H9 (cell line): Measurements from ENCODE around the gene HOXC11. TPM values are rescaled to one million over a fixed set of nuclear protein-coding genes. Genes with fewer than 3 reads are reported as not detected.

Experiments
- DNase-seq: peaks from one replicate; pipeline ENCODE4 v3.0.0-alpha.2; 2017
- H2AFZ ChIP-seq: one replicate; pipeline ENCODE4 v1.6.1; 2013; ENCODE audit warnings: mild to moderate bottlenecking, low read length, control low read depth, moderate library complexity
- H2AK5ac ChIP-seq: 2 replicates; pipeline ENCODE4 v1.6.1; 2013; ENCODE audit warnings: low read length, control low read depth, mixed read lengths; ENCODE audit not compliant: insufficient read length
- H2BK120ac ChIP-seq: one replicate; pipeline ENCODE4 v1.6.1; 2013; ENCODE audit warnings: low read depth, mild to moderate bottlenecking, low read length, control low read depth, inconsistent platforms; ENCODE audit not compliant: poor library complexity, severe bottlenecking
- H2BK12ac ChIP-seq: 2 replicates; pipeline ENCODE4 v1.6.1; 2013; ENCODE audit warnings: low read length, control low read depth, mixed read lengths, low read depth; ENCODE audit not compliant: insufficient read length
- H2BK15ac ChIP-seq: 2 replicates; pipeline ENCODE4 v1.6.1; 2013; ENCODE audit warnings: low read depth, low read length, control low read depth
- H2BK20ac ChIP-seq: one replicate; pipeline ENCODE4 v1.6.1; 2013; ENCODE audit warnings: low read depth, mild to moderate bottlenecking, low read length, control low read depth, inconsistent platforms; ENCODE audit not compliant: poor library complexity, severe bottlenecking
- H2BK5ac ChIP-seq: 2 replicates; pipeline ENCODE4 v1.6.1; 2013; ENCODE audit warnings: low read length, control low read depth, mixed read lengths; ENCODE audit not compliant: insufficient read length
- H3K14ac ChIP-seq: 2 replicates; pipeline ENCODE4 v1.6.1; 2013; ENCODE audit warnings: low read length, control low read depth; ENCODE audit not compliant: insufficient read depth
- H3K18ac ChIP-seq: 2 replicates; pipeline ENCODE4 v1.6.1; 2013; ENCODE audit warnings: low read depth, mild to moderate bottlenecking, mixed read lengths, low read length, control low read depth; ENCODE audit not compliant: insufficient read length
- H3K23ac ChIP-seq: 2 replicates; pipeline ENCODE4 v1.6.1; 2013; ENCODE audit warnings: low read length, control low read depth, mixed read lengths, low read depth; ENCODE audit not compliant: insufficient read length
- H3K23me2 ChIP-seq: 2 replicates; pipeline ENCODE4 v1.6.1; 2013; ENCODE audit warnings: low read depth, mild to moderate bottlenecking, mixed read lengths, low read length, control low read depth; ENCODE audit not compliant: insufficient read length, poor library complexity, severe bottlenecking
- H3K27ac ChIP-seq: 2 replicates; pipeline ENCODE4 v1.5.1; 2013; ENCODE audit warnings: low read length, control low read depth, mixed read lengths, low read depth; ENCODE audit not compliant: insufficient read length
- H3K27me3 ChIP-seq: 2 replicates; pipeline ENCODE4 v1.6.1; 2013; ENCODE audit warnings: low read length, control low read depth, inconsistent platforms; ENCODE audit not compliant: insufficient read depth
- H3K4ac ChIP-seq: 2 replicates; pipeline ENCODE4 v1.6.1; 2013; ENCODE audit warnings: low read depth, mild to moderate bottlenecking, control low read depth, inconsistent platforms, low read length, moderate library complexity
- H3K4me1 ChIP-seq: 2 replicates; pipeline ENCODE4 v1.6.1; 2013; ENCODE audit warnings: low read length, control low read depth, inconsistent platforms; ENCODE audit not compliant: insufficient read depth
- H3K4me2 ChIP-seq: 2 replicates; pipeline ENCODE4 v1.6.1; 2013; ENCODE audit warnings: low read length, control low read depth, mixed read lengths; ENCODE audit not compliant: insufficient read length, insufficient read depth
- H3K56ac ChIP-seq: 2 replicates; pipeline ENCODE4 v1.6.1; 2013; ENCODE audit warnings: low read depth, mild to moderate bottlenecking, mixed read lengths, low read length, control low read depth; ENCODE audit not compliant: insufficient read length
- H3K79me1 ChIP-seq: 2 replicates; pipeline ENCODE4 v1.6.1; 2013; ENCODE audit warnings: low read depth, mild to moderate bottlenecking, moderate library complexity, low read length, control low read depth, inconsistent platforms; ENCODE audit not compliant: insufficient read depth, poor library complexity, severe bottlenecking
- H3K79me2 ChIP-seq: 2 replicates; pipeline ENCODE4 v1.6.1; 2013; ENCODE audit warnings: low read length, control low read depth, inconsistent platforms; ENCODE audit not compliant: insufficient read depth
- H3K9ac ChIP-seq: 2 replicates; pipeline ENCODE4 v1.6.1; 2013; ENCODE audit warnings: low read length, control low read depth, mixed read lengths; ENCODE audit not compliant: insufficient read length; ENCODE audit errors: extremely low read depth
- H3K9me3 ChIP-seq: one replicate; pipeline ENCODE4 v1.6.1; 2013; ENCODE audit warnings: low read depth, low read length, inconsistent platforms; ENCODE audit not compliant: control insufficient read depth
- H3T11ph ChIP-seq: one replicate; pipeline ENCODE4 v1.6.1; 2013; ENCODE audit warnings: mild to moderate bottlenecking, low read length, control low read depth, inconsistent platforms
- H4K20me1 ChIP-seq: one replicate; pipeline ENCODE4 v1.6.1; 2013; ENCODE audit not compliant: control insufficient read depth, insufficient read length, insufficient read depth
- H4K5ac ChIP-seq: 2 replicates; pipeline ENCODE4 v1.6.1; 2013; ENCODE audit warnings: low read depth, mild to moderate bottlenecking, mixed read lengths, low read length, control low read depth; ENCODE audit not compliant: insufficient read length
- H4K8ac ChIP-seq: replicated peaks from 2 replicates; pipeline ENCODE4 v1.6.1; 2013; ENCODE audit warnings: low read length, control low read depth, mixed read lengths, low read depth; ENCODE audit not compliant: insufficient read length
- H4K91ac ChIP-seq: 2 replicates; pipeline ENCODE4 v1.6.1; 2013; ENCODE audit warnings: low read depth, mild to moderate bottlenecking, moderate library complexity, mixed read lengths, low read length, control low read depth; ENCODE audit not compliant: insufficient read length
- H3K27ac Mint-ChIP-seq, 3 experiments: 2 replicates in 2 of 3; 3 replicates in 1 of 3; pipeline ENCODE4 v1.8.0; 2020 to 2021; ENCODE audit warnings: mixed read lengths in 3 of 3, mild to moderate bottlenecking in 1 of 3, moderate library complexity in 1 of 3
- H3K27me3 Mint-ChIP-seq: 2 replicates; pipeline ENCODE4 v1.8.0; 2021; ENCODE audit warnings: low read depth, mild to moderate bottlenecking, moderate library complexity, mixed read lengths
- H3K36me3 Mint-ChIP-seq, 3 experiments: 2 replicates in 2 of 3; 3 replicates in 1 of 3; pipeline ENCODE4 v1.8.0; 2020 to 2021; ENCODE audit warnings: low read depth in 3 of 3, mixed read lengths in 3 of 3; ENCODE audit not compliant: insufficient read depth in 1 of 3
- H3K4me1 Mint-ChIP-seq, 2 experiments: 2 replicates each; pipeline ENCODE4 v1.8.0; 2020; ENCODE audit warnings: mixed read lengths in 2 of 2
- H3K4me3 Mint-ChIP-seq, 2 experiments: 2 replicates in 1 of 2; 3 replicates in 1 of 2; pipeline ENCODE4 v1.8.0; 2020 to 2021; ENCODE audit warnings: mild to moderate bottlenecking in 2 of 2, mixed read lengths in 2 of 2, moderate library complexity in 1 of 2
- H3K9me3 Mint-ChIP-seq, 2 experiments: 2 replicates in 1 of 2; 3 replicates in 1 of 2; pipeline ENCODE4 v1.8.0; 2020; ENCODE audit warnings: mild to moderate bottlenecking in 2 of 2, mixed read lengths in 2 of 2, moderate library complexity in 1 of 2
- WGBS: extraction: QIAGEN DNeasy Blood & Tissue Kit; methylation state at CpG from one replicate; pipeline ENCODE4 v1.1.7; 2013; ENCODE audit warnings: missing lambda C conversion rate, low lambda C conversion rate, mixed read lengths; ENCODE audit not compliant: insufficient read length; ENCODE audit errors: extremely low coverage; 5-methylcytosine and 5-hydroxymethylcytosine counted together
- total RNA-seq: library from RNA; stranded (reverse); gene quantifications from 2 replicates; pipeline ENCODE4 v1.2.1, GENCODE V29; 2021
- TF ChIP-seq, protein P1 (sequence below): fragments of 200-600 bp; sonication (generic); conservative IDR thresholded peaks from 3 replicates; pipeline ENCODE4 v1.8.0; 2021; ENCODE audit warnings: antibody characterized with exemption, mild to moderate bottlenecking

HOXC11 gene
- total RNA-seq, 1 experiment from 2014 or later: not detected

DNA sequence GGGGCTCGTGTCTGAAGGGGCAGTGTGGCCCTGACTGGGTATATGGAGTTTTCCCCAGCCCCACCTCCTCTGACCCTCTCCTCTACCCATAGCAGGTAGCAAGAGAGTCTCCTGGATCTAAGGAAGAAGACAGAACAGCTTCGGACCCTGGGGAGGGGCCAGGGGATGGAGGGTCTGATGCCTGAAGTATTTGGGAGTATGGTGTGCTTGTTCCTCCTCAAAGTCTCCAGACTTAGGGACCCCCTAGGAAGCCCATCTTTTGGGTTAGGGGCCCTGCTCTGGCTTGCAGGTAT lies 35.3 kb downstream of the HOXC11 start:
- H3K18ac ChIP-seq: no peak overlapping the region
- WGBS: no CpG with 5 or more reads among the region's 2 CpGs
- no peak overlapping the region for H3K14ac ChIP-seq
- TF ChIP-seq, protein P1, sequence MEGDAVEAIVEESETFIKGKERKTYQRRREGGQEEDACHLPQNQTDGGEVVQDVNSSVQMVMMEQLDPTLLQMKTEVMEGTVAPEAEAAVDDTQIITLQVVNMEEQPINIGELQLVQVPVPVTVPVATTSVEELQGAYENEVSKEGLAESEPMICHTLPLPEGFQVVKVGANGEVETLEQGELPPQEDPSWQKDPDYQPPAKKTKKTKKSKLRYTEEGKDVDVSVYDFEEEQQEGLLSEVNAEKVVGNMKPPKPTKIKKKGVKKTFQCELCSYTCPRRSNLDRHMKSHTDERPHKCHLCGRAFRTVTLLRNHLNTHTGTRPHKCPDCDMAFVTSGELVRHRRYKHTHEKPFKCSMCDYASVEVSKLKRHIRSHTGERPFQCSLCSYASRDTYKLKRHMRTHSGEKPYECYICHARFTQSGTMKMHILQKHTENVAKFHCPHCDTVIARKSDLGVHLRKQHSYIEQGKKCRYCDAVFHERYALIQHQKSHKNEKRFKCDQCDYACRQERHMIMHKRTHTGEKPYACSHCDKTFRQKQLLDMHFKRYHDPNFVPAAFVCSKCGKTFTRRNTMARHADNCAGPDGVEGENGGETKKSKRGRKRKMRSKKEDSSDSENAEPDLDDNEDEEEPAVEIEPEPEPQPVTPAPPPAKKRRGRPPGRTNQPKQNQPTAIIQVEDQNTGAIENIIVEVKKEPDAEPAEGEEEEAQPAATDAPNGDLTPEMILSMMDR: no peak
- peaks cover 94% of the 10 kb centered on the region for H3K27me3 ChIP-seq
- H3K56ac ChIP-seq: no peak overlapping the region
- H2AFZ ChIP-seq: no peak overlapping the region
- no peak overlapping the region for H3T11ph ChIP-seq
- H3K9me3 ChIP-seq: no peaks in the 10 kb centered on the region
- no peak overlapping the region for H4K5ac ChIP-seq
- H3K27ac ChIP-seq: no peak overlapping the region
- H4K8ac ChIP-seq: no peak overlapping the region
- H4K91ac ChIP-seq: no peak overlapping the region
- no peak overlapping the region for H2BK120ac ChIP-seq
- no peak overlapping the region for H2AK5ac ChIP-seq
- H3K9ac ChIP-seq: no peak overlapping the region
- Mint-ChIP-seq H3K4me1 (peaks cover 7 to 35% of the 10 kb centered on the region in 2 experiments), H3K27me3 (peaks cover 100% of the 10 kb centered on the region), H3K9me3 (peaks cover 2 to 8% of the 10 kb centered on the region in 2 experiments; a peak in 2 of 5 replicates), H3K4me3 (no peak overlapping the region), H3K27ac (no peak overlapping the region), H3K36me3 (no peaks in the 10 kb centered on the region)
- H3K4me1 ChIP-seq: no peaks in the 10 kb centered on the region
- no peak overlapping the region for H2BK12ac ChIP-seq
- no peak overlapping the region for H2BK5ac ChIP-seq
- H3K4me2 ChIP-seq: no peak overlapping the region
- no peaks in the 10 kb centered on the region for H3K79me2 ChIP-seq
- H4K20me1 ChIP-seq: no peaks in the 10 kb centered on the region
- H2BK20ac ChIP-seq: no peak overlapping the region
- no peak overlapping the region for H3K23ac ChIP-seq
- H3K4ac ChIP-seq: no peak overlapping the region
- no peak overlapping the region for H2BK15ac ChIP-seq
- no peaks in the 10 kb centered on the region for H3K23me2 ChIP-seq
- DNase-seq: no peak
- H3K79me1 ChIP-seq: no peaks in the 10 kb centered on the region
